ENCODE results near the gene SS18L1.

The SS18L1 gene

DNA sequence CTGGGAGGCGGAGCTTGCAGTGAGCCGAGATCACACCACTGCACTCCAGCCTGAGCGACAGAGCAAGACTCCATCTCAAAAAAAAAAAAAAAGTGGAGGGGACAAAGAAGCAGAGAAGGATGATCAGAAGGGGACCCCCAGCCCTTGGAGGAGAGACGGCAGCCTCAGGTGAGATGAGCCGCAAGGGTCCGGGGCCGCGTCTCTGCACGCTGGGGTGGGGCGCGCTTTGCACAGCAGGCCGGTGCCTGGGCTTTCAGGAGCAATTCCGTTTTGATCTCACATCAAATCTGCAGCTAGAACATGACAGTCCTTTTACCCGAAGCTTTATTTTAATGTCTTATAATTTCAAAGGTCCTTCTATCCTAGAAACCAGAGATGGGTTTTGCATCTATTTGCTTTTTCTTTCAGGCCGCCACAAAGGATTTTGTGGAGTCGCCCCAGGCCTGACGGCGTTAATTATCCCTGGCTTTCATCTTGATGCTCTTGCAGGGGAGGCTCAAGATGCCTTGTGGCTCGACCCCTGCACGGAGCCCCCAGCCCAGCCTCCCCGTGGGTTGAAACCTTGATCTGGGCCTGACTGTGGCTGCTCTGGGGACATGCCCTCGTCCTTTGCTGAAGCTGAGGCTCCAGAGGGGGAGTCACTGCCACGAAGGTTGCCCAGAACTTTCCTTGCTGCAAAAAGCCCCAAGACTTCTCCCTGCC lies 59.3 kb downstream of the SS18L1 start:
- FAIRE-seq: no peak
- DNase-seq (ENCODE audit: extremely low spot score, insufficient read length, low read depth): no peak

DNA sequence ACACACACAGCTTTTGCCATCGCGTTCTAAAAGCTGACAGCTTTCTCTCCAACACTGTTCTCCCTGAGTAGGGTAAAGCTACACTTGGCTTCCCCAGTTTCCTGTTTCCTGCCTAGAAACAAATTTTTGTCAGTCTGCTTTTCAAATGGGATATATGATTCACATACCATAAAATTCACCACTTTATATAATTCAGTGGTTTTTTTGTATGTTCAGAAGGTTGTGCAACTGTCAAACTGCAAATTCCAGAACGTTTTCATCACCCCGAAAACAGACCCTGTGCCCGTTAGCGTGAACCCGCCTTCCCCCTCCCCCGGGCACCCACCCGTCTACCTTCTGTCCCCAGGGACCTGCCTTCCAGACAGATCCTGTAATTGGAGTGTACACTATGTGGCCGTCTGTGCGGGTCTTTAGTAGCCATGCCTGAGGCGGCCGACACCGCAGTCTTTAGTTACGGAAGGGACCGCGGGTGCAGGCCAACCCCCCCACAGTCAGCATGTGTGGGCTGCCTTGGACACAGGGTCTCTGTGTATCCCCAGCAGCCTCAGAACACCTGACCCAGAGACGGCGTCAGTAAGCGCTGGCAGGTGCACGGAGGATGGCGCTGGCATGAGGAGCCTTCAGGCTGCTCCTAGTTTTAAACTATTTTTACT lies 59.9 kb downstream of the SS18L1 start:
- no peak for FAIRE-seq
- no peak for DNase-seq (ENCODE audit: extremely low spot score, insufficient read length, low read depth)

DNA sequence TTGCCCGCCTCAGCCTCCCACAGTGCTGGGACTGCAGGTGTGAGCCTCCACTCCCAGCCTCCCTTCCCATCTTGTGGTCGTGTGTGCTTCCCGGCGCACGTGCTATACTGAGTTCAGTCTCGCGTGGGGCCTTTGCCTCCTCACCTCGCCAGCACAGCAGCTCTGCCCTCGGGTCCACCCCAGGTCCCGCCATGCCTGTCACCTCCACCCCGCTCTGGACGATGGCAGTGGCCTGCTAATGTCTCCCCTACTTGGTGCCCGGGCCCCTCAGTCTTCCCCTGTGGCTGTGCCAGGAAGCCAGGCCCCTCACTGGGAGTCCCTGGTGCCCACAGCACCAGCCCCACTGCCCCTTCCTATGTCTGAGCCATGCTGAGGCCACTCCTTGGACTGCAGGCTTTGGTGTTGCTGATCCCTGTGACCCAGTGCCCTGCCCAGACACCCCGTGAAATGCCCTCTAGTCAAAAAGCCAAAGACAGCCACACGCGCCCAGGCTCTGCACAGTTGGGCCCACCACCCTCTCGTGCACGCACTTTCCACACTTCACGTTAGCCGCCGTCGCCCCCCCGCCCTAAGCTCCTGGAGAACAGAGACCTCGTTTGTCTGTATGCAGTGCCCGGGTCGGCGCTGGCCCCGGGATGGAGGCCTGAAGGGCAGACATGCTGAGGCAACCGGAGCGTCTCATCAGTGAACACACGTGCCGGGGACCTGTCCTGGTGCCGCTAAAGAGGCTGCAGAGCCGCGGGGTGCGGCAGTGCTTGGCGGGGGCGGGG lies 62.2 kb downstream of the SS18L1 start:
- FAIRE-seq: no peak
- DNase-seq (ENCODE audit: extremely low spot score, insufficient read length, low read depth): no peak

DNA sequence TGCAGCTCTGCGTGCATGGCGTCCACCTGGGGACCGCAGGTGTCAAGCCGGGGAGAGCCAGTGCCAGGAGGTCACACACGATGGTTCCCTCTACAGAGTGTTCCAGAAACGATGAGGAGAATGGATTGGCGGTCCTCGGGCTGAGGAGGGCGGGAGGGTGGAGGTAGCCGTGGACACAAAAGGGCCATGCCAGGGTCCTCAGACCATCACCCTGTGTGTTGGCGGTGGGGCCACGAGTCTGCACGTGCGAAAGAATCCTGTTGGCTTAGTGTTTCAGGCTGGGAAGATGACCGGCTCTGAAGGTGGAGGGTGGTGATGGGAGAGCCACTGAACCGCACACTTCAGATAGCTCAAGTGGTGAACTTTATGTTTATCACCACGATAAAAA lies 62.8 kb downstream of the SS18L1 start:
- no peak for DNase-seq (ENCODE audit: extremely low spot score, insufficient read length, low read depth)
- FAIRE-seq: no peak

DNA sequence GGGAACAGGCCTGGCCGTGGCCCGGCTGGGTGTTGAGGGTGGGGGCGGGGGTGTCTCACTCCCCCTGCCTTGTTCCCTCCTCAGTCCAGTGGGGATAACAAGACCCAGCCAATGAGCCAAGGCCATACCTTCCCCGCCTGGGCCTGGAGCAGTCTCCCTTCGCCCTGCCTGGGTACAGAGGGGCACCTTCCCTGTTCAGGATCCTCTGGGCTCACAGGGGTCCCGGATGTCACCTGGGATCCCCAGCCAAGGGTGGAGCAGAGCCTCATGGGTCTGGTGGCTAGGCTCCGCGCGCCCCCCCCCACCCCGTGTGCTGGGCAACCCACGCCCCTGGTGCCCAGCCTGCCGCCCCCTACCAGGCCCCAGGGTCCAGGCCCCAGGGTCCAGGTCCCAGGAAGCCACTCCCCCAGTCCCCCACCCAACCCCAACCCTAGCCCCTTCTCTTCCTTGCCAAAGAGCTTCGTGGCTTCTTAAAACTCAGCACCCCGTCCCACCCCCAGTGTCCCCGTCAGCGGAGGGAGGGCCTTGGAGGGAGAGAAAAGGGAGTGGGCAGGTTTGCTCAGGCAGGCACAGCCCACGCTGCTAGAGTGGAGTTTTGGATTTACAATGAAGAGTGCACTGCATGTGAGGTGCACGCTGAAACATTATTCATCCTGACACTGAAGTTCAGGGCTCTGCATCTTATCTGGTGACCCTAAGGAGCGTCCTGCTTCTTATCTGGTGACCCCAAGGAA lies 64.7 kb downstream of the SS18L1 start:
- no peak for FAIRE-seq

DNA sequence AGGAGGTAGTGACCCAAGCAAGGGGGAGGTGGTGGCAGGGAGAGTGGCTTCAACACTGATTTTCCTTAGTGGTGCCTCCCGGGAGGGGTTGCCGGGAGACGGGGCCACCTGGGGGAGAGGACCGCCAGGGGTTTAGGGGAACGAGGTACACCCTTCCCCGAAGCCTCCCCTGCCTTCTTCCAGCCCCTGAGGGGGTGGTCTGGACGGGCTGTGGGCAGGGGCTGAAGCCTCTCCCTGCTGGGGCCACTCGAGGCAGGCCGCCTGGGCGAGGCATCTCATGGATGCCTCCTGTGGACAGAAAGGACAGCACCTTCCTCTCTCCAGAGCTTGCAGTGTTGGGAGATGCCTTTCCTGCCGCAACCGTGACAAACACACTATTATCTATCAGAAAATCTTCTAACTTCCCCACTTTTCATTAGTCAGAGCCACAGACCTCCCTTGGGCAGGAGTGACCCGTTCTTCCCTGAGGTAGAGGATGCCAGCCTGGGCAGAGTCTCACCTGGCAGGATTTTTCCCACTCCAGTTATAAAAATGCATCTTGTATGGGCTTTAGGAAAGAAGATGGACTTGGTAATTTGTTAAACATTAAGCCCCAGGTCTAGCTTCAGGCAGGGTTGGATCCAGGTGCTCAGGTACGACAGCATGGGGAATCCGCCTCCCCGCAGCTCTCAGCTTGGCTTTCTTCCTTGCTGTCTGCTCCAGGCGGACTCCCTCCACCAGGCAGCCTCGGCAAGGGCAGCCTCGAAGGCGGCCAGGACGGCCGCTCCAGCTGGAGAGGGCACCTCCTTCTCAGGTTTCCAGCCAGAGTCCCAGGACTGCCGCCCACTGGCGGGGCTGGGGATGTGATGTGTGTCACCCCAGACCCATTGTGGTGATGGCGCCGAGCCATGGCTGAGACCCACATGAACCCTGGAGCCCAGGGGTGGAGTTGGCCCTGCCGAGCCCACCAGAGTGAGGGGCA lies 65.5 kb downstream of the SS18L1 start:
- no peak for FAIRE-seq

More for the DNA sequence above, 64.7 kb downstream of the SS18L1 start:
- DNase-seq (ENCODE audit: extremely low spot score, insufficient read length, low read depth): no peak

DNA sequence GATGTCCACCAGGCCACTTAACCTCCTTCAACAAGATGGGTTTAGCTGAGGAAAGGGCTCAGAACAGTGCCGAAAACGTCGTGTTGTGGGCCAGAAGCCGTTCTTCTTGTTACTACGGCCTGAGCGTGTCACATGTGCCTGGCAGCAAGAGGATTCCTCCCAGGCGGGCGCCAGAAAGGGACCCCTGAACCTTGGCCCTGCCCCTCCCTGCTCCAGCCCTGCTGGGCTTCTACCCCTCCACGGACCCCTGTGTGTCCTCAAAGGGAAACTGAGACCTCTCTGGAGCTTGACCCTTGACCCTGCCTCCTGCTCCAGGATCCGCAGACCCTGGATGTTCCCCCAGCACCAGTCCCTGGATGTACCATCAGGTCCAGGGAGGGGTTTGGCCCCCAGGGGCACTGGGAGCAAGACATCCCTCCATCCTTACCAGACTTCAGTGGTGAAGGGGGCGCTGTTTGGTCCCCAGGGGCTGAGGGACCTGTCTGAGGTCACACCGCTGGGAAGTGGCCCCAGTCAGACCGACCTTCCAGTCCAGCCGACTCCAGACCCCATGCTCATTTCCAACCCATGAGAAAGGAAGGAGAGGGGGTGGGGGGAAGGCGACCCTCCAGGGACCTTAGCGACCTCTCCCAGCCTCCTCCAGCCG lies 66.4 kb downstream of the SS18L1 start:
- DNase-seq (ENCODE audit: extremely low spot score, insufficient read length, low read depth): no peak
- FAIRE-seq: no peak

More for the DNA sequence above, 65.5 kb downstream of the SS18L1 start:
- no peak for DNase-seq (ENCODE audit: extremely low spot score, insufficient read length, low read depth)

DNA sequence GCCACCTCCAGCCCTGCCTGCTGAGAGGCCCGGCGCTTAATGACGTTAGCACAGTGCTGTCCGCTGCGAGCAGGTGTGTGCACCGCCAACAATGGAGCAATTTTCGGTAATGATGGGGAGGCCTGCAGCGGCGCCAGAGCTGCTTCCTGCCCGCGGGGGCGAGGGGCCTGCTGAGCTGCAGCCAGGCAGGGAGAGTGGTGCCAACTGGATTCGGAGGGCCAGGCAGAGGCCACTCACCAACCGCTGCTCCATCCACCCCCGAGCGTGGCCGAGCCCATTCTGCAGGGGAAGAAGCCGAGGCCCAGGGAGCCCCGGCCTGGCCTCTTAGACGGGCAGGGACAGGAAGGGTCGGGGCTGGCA lies 66.9 kb downstream of the SS18L1 start:
- DNase-seq (ENCODE audit: extremely low spot score, insufficient read length, low read depth): no peak
- no peak for FAIRE-seq

DNA sequence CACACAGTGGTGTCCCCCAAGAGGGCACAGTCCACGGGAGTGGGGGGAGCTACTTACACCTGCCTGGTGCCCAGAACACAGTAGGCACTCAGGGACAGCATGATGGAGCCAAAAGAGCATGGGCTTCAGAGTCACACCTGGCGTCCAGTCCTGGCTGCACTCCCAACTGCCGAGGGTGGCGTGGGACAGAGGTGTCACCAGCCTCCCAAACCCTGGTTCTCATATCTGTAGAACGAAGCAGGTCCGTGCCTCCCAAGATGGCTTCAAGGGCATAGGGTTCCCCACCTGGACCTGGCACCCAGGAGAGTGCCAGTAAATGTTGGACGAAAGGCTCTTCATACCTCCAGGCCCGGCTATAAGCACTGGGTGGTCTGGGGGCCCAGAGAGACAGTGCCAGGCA lies 67.6 kb downstream of the SS18L1 start:
- FAIRE-seq: no peak

DNA sequence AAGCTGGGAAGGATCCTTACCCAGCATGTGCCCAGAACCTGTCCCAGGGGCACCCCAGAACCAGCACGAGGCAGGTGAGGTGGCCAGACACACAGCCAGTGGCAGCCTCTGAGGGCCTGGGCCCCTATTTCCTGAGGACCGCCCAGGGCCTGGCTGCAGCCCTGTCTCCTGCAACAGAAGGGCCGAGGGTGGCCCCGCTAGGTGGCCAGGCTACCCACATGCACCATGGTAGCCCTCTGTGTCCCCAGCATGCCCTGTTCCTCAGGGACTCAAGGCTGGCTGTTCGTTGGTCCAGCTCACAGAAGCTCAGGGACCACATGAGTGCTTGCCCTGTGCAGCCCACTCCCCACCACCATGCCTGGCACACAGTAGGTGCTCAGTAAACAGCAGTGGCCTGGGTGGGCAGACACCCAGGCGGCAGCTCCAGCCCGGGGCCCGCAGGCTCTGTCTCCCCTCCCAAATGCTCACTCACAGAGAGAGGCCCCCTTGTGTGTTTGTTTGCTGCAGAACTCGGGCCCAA lies 68.3 kb downstream of the SS18L1 start:
- FAIRE-seq (no peak), DNase-seq (ENCODE audit: extremely low spot score, insufficient read length, low read depth) (no peak)

More for the DNA sequence above, 67.6 kb downstream of the SS18L1 start:
- no peak for DNase-seq (ENCODE audit: extremely low spot score, insufficient read length, low read depth)

DNA sequence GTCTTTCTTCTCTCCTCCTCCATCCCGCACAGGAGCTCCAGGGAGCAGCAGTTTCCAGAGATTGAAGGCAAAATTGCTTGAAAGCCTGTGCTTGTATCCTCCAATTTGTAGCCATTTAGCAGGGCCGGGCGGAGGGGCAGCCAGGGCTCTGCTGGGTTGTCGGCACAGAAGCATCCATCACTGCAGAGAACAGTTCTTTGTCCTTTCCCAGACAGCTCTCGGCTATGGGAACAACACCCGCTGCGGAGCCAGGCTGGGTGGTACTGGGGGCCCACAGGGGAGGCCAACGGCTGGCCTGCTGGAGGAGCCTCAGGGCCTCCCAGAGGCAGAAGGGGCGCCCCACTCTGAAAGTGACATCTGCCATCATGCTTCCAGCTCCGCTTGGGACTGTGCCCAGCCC lies 68.7 kb downstream of the SS18L1 start:
- DNase-seq (ENCODE audit: extremely low spot score, insufficient read length, low read depth) (no peak), FAIRE-seq (no peak)

DNA sequence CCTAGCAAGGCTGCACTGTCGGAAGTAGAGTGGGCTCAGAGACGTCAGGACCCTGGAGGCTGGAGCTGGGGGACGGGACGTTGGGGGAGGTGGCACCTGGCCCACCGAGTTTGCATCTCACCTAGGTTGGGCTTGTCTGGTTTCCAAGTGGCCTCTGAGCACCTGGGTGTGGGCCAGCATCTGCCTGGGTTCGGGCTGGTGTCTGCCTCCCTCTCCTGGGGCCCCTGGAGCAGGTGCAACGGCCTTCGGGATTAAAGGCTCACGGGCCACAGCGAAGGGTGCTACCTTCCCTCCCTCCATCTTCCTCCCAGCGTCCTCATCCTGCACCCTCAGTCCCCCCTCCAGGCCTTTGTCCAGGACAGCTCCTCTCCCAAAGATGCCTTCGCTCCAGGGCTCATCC lies 70.5 kb downstream of the SS18L1 start:
- no peak for FAIRE-seq
- no peak for DNase-seq (ENCODE audit: extremely low spot score, insufficient read length, low read depth)

DNA sequence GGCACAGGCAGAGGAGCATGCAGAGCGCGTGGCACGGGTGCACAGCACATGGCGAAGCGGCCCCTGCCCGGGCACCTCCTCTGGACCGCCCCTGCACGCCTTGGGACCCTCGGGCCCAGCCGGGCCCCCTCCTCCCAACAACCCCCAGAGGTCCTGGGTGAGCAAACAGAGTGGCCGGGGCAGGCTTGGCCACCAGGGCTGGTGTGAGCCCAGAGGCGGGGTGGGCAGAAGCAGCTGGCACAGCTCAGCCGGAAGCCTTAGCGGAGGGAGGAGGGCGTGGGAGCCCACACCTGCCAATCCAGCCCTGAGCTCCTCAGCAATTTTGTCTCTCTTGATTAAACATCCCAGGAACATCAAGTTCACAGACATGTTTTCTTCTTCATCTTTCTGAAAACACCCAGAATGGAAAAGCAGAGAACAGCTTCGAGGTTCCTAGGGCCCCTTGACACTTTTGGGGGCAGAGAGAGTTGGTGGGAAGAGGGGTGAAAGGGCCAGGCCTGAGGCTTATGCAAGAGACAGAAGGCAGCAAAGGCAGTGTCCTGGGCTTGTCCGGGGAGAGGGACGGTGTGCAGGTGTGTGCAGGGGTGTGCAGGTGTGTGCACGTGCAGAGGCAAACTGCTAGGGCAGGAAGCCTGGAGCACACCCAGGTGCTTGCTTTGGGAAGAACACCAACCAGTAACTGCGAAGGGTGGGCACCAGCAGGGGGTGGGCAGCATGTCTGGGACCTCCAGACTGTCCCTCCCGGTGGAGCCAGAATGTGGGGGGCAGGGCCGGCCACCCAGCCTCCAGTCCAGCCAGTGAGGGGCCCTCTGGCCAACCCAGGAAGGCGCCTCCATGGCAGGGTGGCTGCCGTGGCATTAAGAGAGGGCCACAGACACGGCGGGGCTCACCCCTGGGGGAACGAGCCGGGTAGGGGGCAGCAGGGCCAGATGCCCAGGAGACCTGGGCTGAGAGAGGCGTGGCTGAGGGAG lies 71.7 kb downstream of the SS18L1 start:
- no peak for FAIRE-seq

DNA sequence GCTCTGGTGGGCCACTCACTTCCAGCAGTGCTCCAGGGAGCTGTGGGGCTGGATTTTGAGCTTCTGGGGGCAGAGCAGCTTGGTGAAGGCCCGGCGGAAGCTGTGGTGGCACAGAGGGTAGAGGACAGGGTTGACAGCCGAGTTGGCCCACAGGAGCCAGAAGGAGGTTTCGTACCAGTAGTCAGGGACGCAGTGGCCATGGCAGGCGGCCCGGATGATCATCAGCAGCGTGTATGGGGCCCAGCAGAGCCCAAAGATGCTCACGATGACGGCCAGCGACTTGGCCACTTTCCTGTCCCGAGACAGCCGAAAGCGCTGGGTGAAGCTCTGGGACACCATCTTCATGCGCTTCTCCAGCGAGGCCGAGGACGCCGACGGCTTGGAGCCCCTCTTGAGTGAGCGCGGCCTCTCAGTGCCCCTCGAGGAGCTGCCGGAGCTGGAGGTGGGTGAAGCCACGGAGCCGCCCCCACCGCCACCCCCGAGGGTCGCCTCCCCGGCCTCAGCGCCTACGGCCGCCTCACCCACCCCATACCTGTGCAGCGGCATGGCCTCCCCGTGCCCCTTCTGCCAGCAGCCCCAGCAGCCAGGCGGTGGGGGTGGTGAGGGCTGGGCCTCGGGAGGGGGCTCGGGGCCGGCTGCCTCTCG lies 72.5 kb downstream of the SS18L1 start:
- no peak for FAIRE-seq
- DNase-seq (ENCODE audit: extremely low spot score, insufficient read length, low read depth): no peak

More for the DNA sequence above, 71.7 kb downstream of the SS18L1 start:
- no peak for DNase-seq (ENCODE audit: extremely low spot score, insufficient read length, low read depth)

DNA sequence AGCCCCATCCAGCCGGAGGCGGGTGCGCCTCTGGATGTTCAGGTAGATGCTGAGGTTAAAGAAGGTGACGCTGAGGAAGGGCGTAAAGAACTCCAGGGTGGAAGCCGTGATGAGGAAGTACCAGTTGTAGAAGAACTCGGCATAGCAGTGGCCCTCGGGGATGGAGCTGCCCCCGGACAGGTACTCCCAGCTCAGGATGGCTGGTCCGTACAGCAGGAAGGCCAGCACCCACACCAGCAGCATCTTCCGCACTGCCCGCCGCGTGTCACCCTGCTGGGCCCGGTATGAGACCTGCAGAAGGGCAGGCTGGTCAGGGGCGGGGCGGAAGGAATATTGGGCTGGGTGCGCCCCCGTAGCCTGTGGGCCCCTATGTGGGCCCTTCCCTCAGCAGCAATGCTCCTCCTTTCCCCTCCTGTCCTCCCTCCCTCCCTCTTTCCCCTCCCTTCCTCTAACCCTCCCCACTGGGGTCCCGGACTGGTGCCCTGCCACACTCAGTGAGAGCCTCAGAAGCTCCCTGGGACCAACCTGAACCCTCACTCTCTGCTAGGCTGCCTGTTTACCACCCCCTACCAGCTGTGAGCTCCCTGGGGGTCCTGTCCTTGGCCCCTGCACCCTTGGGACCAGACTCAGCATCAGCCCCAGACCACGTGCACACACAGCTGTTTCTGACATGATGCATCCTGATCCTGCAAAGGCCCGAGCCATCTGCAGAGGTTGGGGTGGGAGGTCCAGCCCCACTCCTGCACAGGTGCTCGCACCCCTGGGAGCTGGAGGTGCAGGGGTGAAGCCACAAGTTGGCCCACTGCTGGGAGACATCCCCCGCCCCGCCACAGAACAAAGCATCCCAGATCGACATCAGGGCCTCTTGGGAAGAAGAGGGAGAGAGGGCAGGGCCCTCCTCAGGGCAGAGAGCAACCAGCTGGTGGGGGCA lies 73.3 kb downstream of the SS18L1 start:
- no peak for FAIRE-seq
- no peak for DNase-seq (ENCODE audit: extremely low spot score, insufficient read length, low read depth)

Data from GM18507 (cell line).